Activated naive CD4-positive, alpha-beta T cell treated with anti-CD3 and anti-CD28 coated beads, Interleukin-2, amount 50 U/mL, for 24 hours (primary cell): ENCODE data around the gene SLC4A2.
A peak's percentile ranks its signal among the peaks of the same experiment; 100 is the strongest.

Experiments used
- H3K27ac Mint-ChIP-seq: one replicate; pipeline ENCODE4 v1.8.0; 2021; ENCODE audit warnings: mild to moderate bottlenecking, mixed read lengths
- H3K27me3 Mint-ChIP-seq: one replicate; pipeline ENCODE4 v1.8.0; 2021; ENCODE audit warnings: mixed read lengths
- H3K36me3 Mint-ChIP-seq: one replicate; pipeline ENCODE4 v1.8.0; 2021; ENCODE audit warnings: mixed read lengths
- H3K4me1 Mint-ChIP-seq: one replicate; pipeline ENCODE4 v1.8.0; 2021; ENCODE audit warnings: mixed read lengths
- H3K4me3 Mint-ChIP-seq: one replicate; pipeline ENCODE4 v1.8.0; 2021; ENCODE audit warnings: mild to moderate bottlenecking, mixed read lengths
- H3K9me3 Mint-ChIP-seq: one replicate; pipeline ENCODE4 v1.8.0; 2021; ENCODE audit warnings: mixed read lengths

SLC4A2 gene

GRCh38 chr7:151117565-151117964 lies 58.2 kb downstream of the SLC4A2 start:
- H3K4me1 Mint-ChIP-seq, result no peaks in the 10 kb centered on the region
- H3K4me3 Mint-ChIP-seq, result peak overlapping the region; percentile 44
- no peaks in the 10 kb centered on the region for H3K9me3 Mint-ChIP-seq
- H3K27ac Mint-ChIP-seq, result no peak overlapping the region
- H3K27me3 Mint-ChIP-seq, result peaks cover 3% of the 10 kb centered on the region
- peaks cover 6% of the 10 kb centered on the region for H3K36me3 Mint-ChIP-seq

GRCh38 chr7:151118108-151119054 lies 59.0 kb downstream of the SLC4A2 start:
- Mint-ChIP-seq H3K4me3 (no peak overlapping the region), H3K36me3 (peaks cover 6% of the 10 kb centered on the region), H3K9me3 (no peaks in the 10 kb centered on the region), H3K27me3 (no peaks in the 10 kb centered on the region), H3K4me1 (no peaks in the 10 kb centered on the region), H3K27ac (no peak overlapping the region)

GRCh38 chr7:151119055-151119415 lies 59.6 kb downstream of the SLC4A2 start:
- Mint-ChIP-seq H3K4me1 (peaks cover 4% of the 10 kb centered on the region), H3K27me3 (no peaks in the 10 kb centered on the region), H3K27ac (no peak overlapping the region), H3K36me3 (peaks cover 6% of the 10 kb centered on the region), H3K4me3 (peak overlapping the region; percentile 19), H3K9me3 (no peaks in the 10 kb centered on the region)

- Mint-ChIP-seq H3K36me3 (peaks cover 6% of the 10 kb centered on the region), H3K4me1 (peaks cover 6% of the 10 kb centered on the region), H3K27me3 (no peaks in the 10 kb centered on the region), H3K4me3 (no peak overlapping the region), H3K27ac (no peak overlapping the region), H3K9me3 (no peaks in the 10 kb centered on the region)
Measured at GRCh38 chr7:151119902-151120301, 60.5 kb downstream of the SLC4A2 start.

GRCh38 chr7:151120896-151121295 lies 61.5 kb downstream of the SLC4A2 start:
- H3K27ac Mint-ChIP-seq, result no peak overlapping the region
- H3K4me3 Mint-ChIP-seq, result no peak overlapping the region
- H3K4me1 Mint-ChIP-seq, result peaks cover 6% of the 10 kb centered on the region
- no peaks in the 10 kb centered on the region for H3K9me3 Mint-ChIP-seq
- no peaks in the 10 kb centered on the region for H3K27me3 Mint-ChIP-seq
- peaks cover 6% of the 10 kb centered on the region for H3K36me3 Mint-ChIP-seq

- H3K4me3 Mint-ChIP-seq, result no peak overlapping the region
- H3K27ac Mint-ChIP-seq, result no peak overlapping the region
- no peaks in the 10 kb centered on the region for H3K27me3 Mint-ChIP-seq
- H3K4me1 Mint-ChIP-seq, result peaks cover 6% of the 10 kb centered on the region
- no peaks in the 10 kb centered on the region for H3K9me3 Mint-ChIP-seq
- H3K36me3 Mint-ChIP-seq, result peaks cover 6% of the 10 kb centered on the region
Measured at GRCh38 chr7:151121380-151122170, 62.2 kb downstream of the SLC4A2 start.

- no peaks in the 10 kb centered on the region for H3K27me3 Mint-ChIP-seq
- H3K36me3 Mint-ChIP-seq, result peaks cover 6% of the 10 kb centered on the region
- H3K4me3 Mint-ChIP-seq, result no peak overlapping the region
- H3K27ac Mint-ChIP-seq, result no peak overlapping the region
- no peaks in the 10 kb centered on the region for H3K9me3 Mint-ChIP-seq
- peaks cover 6% of the 10 kb centered on the region for H3K4me1 Mint-ChIP-seq
Measured at GRCh38 chr7:151122276-151122675, 62.9 kb downstream of the SLC4A2 start.

- H3K27ac Mint-ChIP-seq, result no peak overlapping the region
- H3K27me3 Mint-ChIP-seq, result no peaks in the 10 kb centered on the region
- no peak overlapping the region for H3K4me3 Mint-ChIP-seq
- H3K9me3 Mint-ChIP-seq, result no peaks in the 10 kb centered on the region
- H3K4me1 Mint-ChIP-seq, result peaks cover 6% of the 10 kb centered on the region
- H3K36me3 Mint-ChIP-seq, result peaks cover 6% of the 10 kb centered on the region
Measured at GRCh38 chr7:151122796-151123157, 63.4 kb downstream of the SLC4A2 start.

- peaks cover 6% of the 10 kb centered on the region for H3K4me1 Mint-ChIP-seq
- no peak overlapping the region for H3K4me3 Mint-ChIP-seq
- H3K9me3 Mint-ChIP-seq, result no peaks in the 10 kb centered on the region
- H3K27ac Mint-ChIP-seq, result no peak overlapping the region
- no peaks in the 10 kb centered on the region for H3K27me3 Mint-ChIP-seq
- H3K36me3 Mint-ChIP-seq, result peaks cover 6% of the 10 kb centered on the region
Measured at GRCh38 chr7:151123158-151123821, 63.9 kb downstream of the SLC4A2 start.

GRCh38 chr7:151123822-151124464 lies 64.6 kb downstream of the SLC4A2 start:
- no peaks in the 10 kb centered on the region for H3K9me3 Mint-ChIP-seq
- no peaks in the 10 kb centered on the region for H3K27me3 Mint-ChIP-seq
- H3K36me3 Mint-ChIP-seq, result peaks cover 5% of the 10 kb centered on the region
- no peak overlapping the region for H3K27ac Mint-ChIP-seq
- H3K4me1 Mint-ChIP-seq, result peaks cover 6% of the 10 kb centered on the region
- no peak overlapping the region for H3K4me3 Mint-ChIP-seq

GRCh38 chr7:151124481-151124880 lies 65.1 kb downstream of the SLC4A2 start:
- H3K4me3 Mint-ChIP-seq, result no peak overlapping the region
- no peaks in the 10 kb centered on the region for H3K9me3 Mint-ChIP-seq
- peaks cover 2% of the 10 kb centered on the region for H3K36me3 Mint-ChIP-seq
- H3K27ac Mint-ChIP-seq, result no peak overlapping the region
- no peaks in the 10 kb centered on the region for H3K27me3 Mint-ChIP-seq
- peaks cover 6% of the 10 kb centered on the region for H3K4me1 Mint-ChIP-seq

GRCh38 chr7:151124899-151125399 lies 65.6 kb downstream of the SLC4A2 start:
- Mint-ChIP-seq H3K27ac (no peak overlapping the region), H3K36me3 (peaks cover 2% of the 10 kb centered on the region), H3K4me3 (no peak overlapping the region), H3K27me3 (no peaks in the 10 kb centered on the region), H3K4me1 (peaks cover 6% of the 10 kb centered on the region), H3K9me3 (no peaks in the 10 kb centered on the region)

GRCh38 chr7:151125470-151125845 lies 66.1 kb downstream of the SLC4A2 start:
- no peak overlapping the region for H3K27ac Mint-ChIP-seq
- no peaks in the 10 kb centered on the region for H3K9me3 Mint-ChIP-seq
- no peak overlapping the region for H3K4me3 Mint-ChIP-seq
- H3K36me3 Mint-ChIP-seq, result peaks cover 2% of the 10 kb centered on the region
- H3K4me1 Mint-ChIP-seq, result peaks cover 6% of the 10 kb centered on the region
- H3K27me3 Mint-ChIP-seq, result no peaks in the 10 kb centered on the region

GRCh38 chr7:151125846-151126481 lies 66.6 kb downstream of the SLC4A2 start:
- H3K36me3 Mint-ChIP-seq, result peaks cover 2% of the 10 kb centered on the region
- no peaks in the 10 kb centered on the region for H3K9me3 Mint-ChIP-seq
- no peak overlapping the region for H3K27ac Mint-ChIP-seq
- H3K4me3 Mint-ChIP-seq, result no peak overlapping the region
- H3K4me1 Mint-ChIP-seq, result peaks cover 6% of the 10 kb centered on the region
- H3K27me3 Mint-ChIP-seq, result no peaks in the 10 kb centered on the region
